Neural cell (in vitro differentiated cells): ENCODE measurements around the gene TFB1M.
"Not testable (repeated sequence)": the region's sequence is repeated elsewhere in the genome, so short reads cannot be mapped to it uniquely, and the experiment has no call there.

Experiments used
- EZH2 ChIP-seq: fragments of 200-600, 300-800 bp; shearing (Covaris generic), sonication (generic); IDR thresholded peaks from 2 replicates; pipeline ENCODE4 v1.6.1; 2014; ENCODE audit warnings: antibody characterized with exemption, low read length, borderline replicate concordance, mild to moderate bottlenecking; ENCODE audit not compliant: insufficient read depth, poor library complexity, severe bottlenecking
- TF ChIP-seq, protein P1 (sequence below): fragments of 450-650 bp; IDR thresholded peaks from 2 replicates; pipeline ENCODE4 v1.5.1; 2014; ENCODE audit warnings: antibody characterized with exemption, mild to moderate bottlenecking, moderate library complexity; ENCODE audit not compliant: poor library complexity, severe bottlenecking

DNA sequence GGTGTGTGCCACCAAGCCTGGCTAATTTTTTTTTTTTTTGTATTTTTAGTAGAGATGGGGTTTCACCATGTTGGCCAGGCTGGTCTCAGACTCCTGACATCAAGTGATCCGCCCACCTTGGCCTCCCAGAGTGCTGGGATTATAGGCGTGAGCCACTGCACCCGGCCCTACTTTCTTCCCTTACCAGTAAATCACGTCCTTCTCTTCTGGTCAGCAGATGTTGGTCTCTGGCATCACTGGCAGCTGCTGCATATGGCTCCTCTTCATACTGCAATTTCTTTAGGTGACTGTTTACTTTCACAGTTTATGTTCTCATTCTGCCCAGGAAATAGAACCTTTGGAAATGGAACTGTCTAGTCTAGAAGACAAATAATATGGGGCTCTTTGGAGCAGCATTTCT, 83.3 kb downstream of the TFB1M start:
- not testable (repeated sequence) for TF ChIP-seq EZH2
- TF ChIP-seq, protein P1, sequence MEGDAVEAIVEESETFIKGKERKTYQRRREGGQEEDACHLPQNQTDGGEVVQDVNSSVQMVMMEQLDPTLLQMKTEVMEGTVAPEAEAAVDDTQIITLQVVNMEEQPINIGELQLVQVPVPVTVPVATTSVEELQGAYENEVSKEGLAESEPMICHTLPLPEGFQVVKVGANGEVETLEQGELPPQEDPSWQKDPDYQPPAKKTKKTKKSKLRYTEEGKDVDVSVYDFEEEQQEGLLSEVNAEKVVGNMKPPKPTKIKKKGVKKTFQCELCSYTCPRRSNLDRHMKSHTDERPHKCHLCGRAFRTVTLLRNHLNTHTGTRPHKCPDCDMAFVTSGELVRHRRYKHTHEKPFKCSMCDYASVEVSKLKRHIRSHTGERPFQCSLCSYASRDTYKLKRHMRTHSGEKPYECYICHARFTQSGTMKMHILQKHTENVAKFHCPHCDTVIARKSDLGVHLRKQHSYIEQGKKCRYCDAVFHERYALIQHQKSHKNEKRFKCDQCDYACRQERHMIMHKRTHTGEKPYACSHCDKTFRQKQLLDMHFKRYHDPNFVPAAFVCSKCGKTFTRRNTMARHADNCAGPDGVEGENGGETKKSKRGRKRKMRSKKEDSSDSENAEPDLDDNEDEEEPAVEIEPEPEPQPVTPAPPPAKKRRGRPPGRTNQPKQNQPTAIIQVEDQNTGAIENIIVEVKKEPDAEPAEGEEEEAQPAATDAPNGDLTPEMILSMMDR, result not testable (repeated sequence)
